ENCODE data around the gene STRIP1. TPM values are rescaled to one million over a fixed set of nuclear protein-coding genes. Genes with fewer than 3 reads are reported as not detected.

Gene STRIP1
- total and polyA plus RNA-seq, 2 donors (not counting 3 experiments of a cell fraction or from before 2014, with no cell fraction given) = 26.2 to 42.1 TPM

GRCh38 chr1:110087812-110088738 lies 53.7 kb downstream of the STRIP1 start:
- Histone ChIP-seq H3K79me2 (ENCODE audit: control insufficient read depth, insufficient read depth, low read length) (no peaks in the 10 kb centered on the region), H3K27me3 (ENCODE audit: control insufficient read depth in 2 of 2, insufficient read depth in 2 of 2, low read length in 2 of 2) (peaks cover 49% of the 10 kb centered on the region in 2 experiments), H3K4me2 (ENCODE audit: insufficient read depth, low read length) (no peak overlapping the region), H3K9ac (replicated peaks; ENCODE audit: extremely low read depth, insufficient read depth, low read length) (no peak overlapping the region), H4K20me1 (replicated peaks; ENCODE audit: control insufficient read depth, extremely low read depth, insufficient read depth, low read length) (no peaks in the 10 kb centered on the region), H3K9me3 (replicated peaks; ENCODE audit: control insufficient read depth, insufficient read depth, low read length) (no peaks in the 10 kb centered on the region), H3K4me3 (replicated peaks in 1 of 3; ENCODE audit: insufficient read depth in 1 of 3, low read depth in 1 of 3, low read length in 3 of 3) (no peak overlapping the region), H2AFZ (ENCODE audit: low read depth, low read length) (no peak overlapping the region), H3K4me1 (ENCODE audit: control insufficient read depth, extremely low read depth, insufficient read depth, low read length) (peaks cover 6% of the 10 kb centered on the region), H3K27ac (ENCODE audit: insufficient read depth, low read depth, low read length) (no peak overlapping the region), H3K9me1 (replicated peaks; ENCODE audit: control insufficient read depth, extremely low read depth, insufficient read depth, low read length) (no peaks in the 10 kb centered on the region), H3K36me3 (ENCODE audit: control insufficient read depth in 2 of 2, extremely low read depth in 1 of 2, insufficient read depth in 2 of 2, low read length in 2 of 2) (no peaks in the 10 kb centered on the region)
- intact Hi-C loops (cut with micrococcal nuclease) = loop anchor here (1.0 kb wide), 3 partner anchors 18 to 372 kb away; no protein-coding TSS in a partner anchor
- ChIA-PET CTCF (interaction anchor here (0.6 to 8.3 kb wide), 28 partner anchors 11 to 686 kb away, joined by 3 to 272 read pairs (median 5); partner anchors contain the start of genes STRIP1 and UBL4B), POLR2A (no interaction called here)
- no TSS peak for BruUV-seq (replicated peaks)
- FAIRE-seq = peak; percentile 92
- DNase-seq (ENCODE audit: low read depth, low spot score) = peak; percentile 53
- peak; percentile 57 to 66 for TF ChIP-seq CTCF (IDR thresholded peaks at IDR 0.05; ENCODE audit: extremely low read depth in 1 of 2, insufficient read depth in 1 of 2, low read depth in 1 of 2, low read length in 2 of 2)
- TF ChIP-seq POLR2A (IDR thresholded peaks at IDR 0.05; ENCODE audit: low read depth, low read length) = no peak
- dilution Hi-C loops (cut with MboI; ENCODE audit: extremely low pct_ligation_motif_present, low sequenced_read_pairs) = no loop called here

- ChIA-PET POLR2A (no interaction called here), CTCF (interaction anchor here (1.1 to 8.3 kb wide), 20 partner anchors 12 to 687 kb away, joined by 3 to 272 read pairs (median 6); partner anchors contain the start of genes STRIP1 and UBL4B)
- BruUV-seq (replicated peaks) = no TSS peak
- Histone ChIP-seq H3K4me3 (replicated peaks in 1 of 3; ENCODE audit: insufficient read depth in 1 of 3, low read depth in 1 of 3, low read length in 3 of 3) (no peak overlapping the region), H2AFZ (ENCODE audit: low read depth, low read length) (no peak overlapping the region), H3K9ac (replicated peaks; ENCODE audit: extremely low read depth, insufficient read depth, low read length) (no peak overlapping the region), H3K4me1 (ENCODE audit: control insufficient read depth, extremely low read depth, insufficient read depth, low read length) (peaks cover 5% of the 10 kb centered on the region), H3K4me2 (ENCODE audit: insufficient read depth, low read length) (no peak overlapping the region), H4K20me1 (replicated peaks; ENCODE audit: control insufficient read depth, extremely low read depth, insufficient read depth, low read length) (no peaks in the 10 kb centered on the region), H3K27ac (ENCODE audit: insufficient read depth, low read depth, low read length) (no peak overlapping the region), H3K36me3 (ENCODE audit: control insufficient read depth in 2 of 2, extremely low read depth in 1 of 2, insufficient read depth in 2 of 2, low read length in 2 of 2) (no peaks in the 10 kb centered on the region), H3K9me3 (replicated peaks; ENCODE audit: control insufficient read depth, insufficient read depth, low read length) (no peaks in the 10 kb centered on the region), H3K79me2 (ENCODE audit: control insufficient read depth, insufficient read depth, low read length) (no peaks in the 10 kb centered on the region), H3K9me1 (replicated peaks; ENCODE audit: control insufficient read depth, extremely low read depth, insufficient read depth, low read length) (no peaks in the 10 kb centered on the region), H3K27me3 (ENCODE audit: control insufficient read depth in 2 of 2, insufficient read depth in 2 of 2, low read length in 2 of 2) (peaks cover 42% of the 10 kb centered on the region in 2 experiments)
- FAIRE-seq (no peak), DNase-seq (ENCODE audit: low read depth, low spot score) (no peak)
- intact Hi-C loops (cut with micrococcal nuclease) = loop anchor here (1.0 kb wide), 3 partner anchors 17 to 371 kb away; no protein-coding TSS in a partner anchor
- dilution Hi-C loops (cut with MboI; ENCODE audit: extremely low pct_ligation_motif_present, low sequenced_read_pairs) = no loop called here
- no peak for TF ChIP-seq MAX (IDR thresholded peaks at IDR 0.05; ENCODE audit: insufficient read depth, insufficient read length)
- TF ChIP-seq CTCF (IDR thresholded peaks at IDR 0.05; ENCODE audit: extremely low read depth in 1 of 2, insufficient read depth in 1 of 2, low read depth in 1 of 2, low read length in 2 of 2) = no peak
- no peak for TF ChIP-seq MYC (IDR thresholded peaks at IDR 0.05; ENCODE audit: low read depth, low read length)
- TF ChIP-seq FOS (IDR thresholded peaks at IDR 0.05; ENCODE audit: borderline replicate concordance, insufficient read depth, low read length) = no peak
- no peak for TF ChIP-seq JUN (IDR thresholded peaks at IDR 0.05; ENCODE audit: borderline replicate concordance, insufficient read depth, insufficient read length, low read depth)
- no peak for TF ChIP-seq GATA2 (IDR thresholded peaks at IDR 0.05; ENCODE audit: insufficient read depth, insufficient read length, low read depth, low read length)
- TF ChIP-seq POLR2AphosphoS5 (IDR thresholded peaks at IDR 0.05; ENCODE audit: insufficient read depth, low read depth, low read length) = no peak
These were observed 54.4 kb downstream of the STRIP1 start for GRCh38 chr1:110088739-110089316.

Measured in endothelial cell of umbilical vein (primary cell).